ENCODE data around the gene SBF2.
"Not testable (repeated sequence)": the region's sequence is repeated elsewhere in the genome, so short reads cannot be mapped to it uniquely, and the experiment has no call there.

SBF2 gene

GRCh38 chr11:9947231-9947864 is 346.7 kb downstream of the SBF2 start:
- Histone ChIP-seq H3K9ac (ENCODE audit: low read length) (no peak overlapping the region), H3K27me3 (ENCODE audit: control insufficient read depth in 1 of 2, insufficient read depth in 2 of 2, low read length in 2 of 2) (no peaks in the 10 kb centered on the region)

GRCh38 chr11:9945680-9946079 is 348.3 kb downstream of the SBF2 start:
- not testable (repeated sequence) for H3K9me3 ChIP-seq (ENCODE audit: low read length); H3K36me3 ChIP-seq (ENCODE audit: insufficient read depth, low read length); H3K9ac ChIP-seq (ENCODE audit: low read length); H3K27ac ChIP-seq (ENCODE audit: low read depth, low read length); H3K27me3 ChIP-seq (ENCODE audit: control insufficient read depth in 1 of 2, insufficient read depth in 2 of 2, low read length in 2 of 2); H3K4me3 ChIP-seq (ENCODE audit: low read depth in 1 of 2, low read length in 2 of 2); H3K4me1 ChIP-seq (ENCODE audit: insufficient read depth, low read length)

More at GRCh38 chr11:9947231-9947864, 346.7 kb downstream of the SBF2 start:
- no peak overlapping the region for H3K27ac ChIP-seq (ENCODE audit: low read depth, low read length)
- H3K36me3 ChIP-seq (ENCODE audit: insufficient read depth, low read length), result no peaks in the 10 kb centered on the region
- H3K4me1 ChIP-seq (ENCODE audit: insufficient read depth, low read length), result peaks cover 13% of the 10 kb centered on the region
- H3K9me3 ChIP-seq (ENCODE audit: low read length), result no peaks in the 10 kb centered on the region
- H3K4me3 ChIP-seq (ENCODE audit: low read depth in 1 of 2, low read length in 2 of 2), result no peak overlapping the region

- Histone ChIP-seq H3K4me1 (ENCODE audit: insufficient read depth, low read length) (peaks cover 4% of the 10 kb centered on the region), H3K27me3 (ENCODE audit: control insufficient read depth in 1 of 2, insufficient read depth in 2 of 2, low read length in 2 of 2) (no peaks in the 10 kb centered on the region), H3K9ac (ENCODE audit: low read length) (no peak overlapping the region), H3K36me3 (ENCODE audit: insufficient read depth, low read length) (no peaks in the 10 kb centered on the region), H3K9me3 (ENCODE audit: low read length) (no peaks in the 10 kb centered on the region), H3K4me3 (ENCODE audit: low read depth in 1 of 2, low read length in 2 of 2) (no peak overlapping the region), H3K27ac (ENCODE audit: low read depth, low read length) (no peak overlapping the region)
These were observed 350.5 kb downstream of the SBF2 start for GRCh38 chr11:9943386-9944110.

GRCh38 chr11:9941991-9942390 is 352.0 kb downstream of the SBF2 start:
- Histone ChIP-seq H3K36me3 (ENCODE audit: insufficient read depth, low read length) (no peaks in the 10 kb centered on the region), H3K4me1 (ENCODE audit: insufficient read depth, low read length) (peaks cover 4% of the 10 kb centered on the region), H3K9me3 (ENCODE audit: low read length) (no peaks in the 10 kb centered on the region), H3K4me3 (ENCODE audit: low read depth in 1 of 2, low read length in 2 of 2) (no peak overlapping the region), H3K27me3 (ENCODE audit: control insufficient read depth in 1 of 2, insufficient read depth in 2 of 2, low read length in 2 of 2) (no peaks in the 10 kb centered on the region), H3K9ac (ENCODE audit: low read length) (no peak overlapping the region), H3K27ac (ENCODE audit: low read depth, low read length) (no peak overlapping the region)

- H3K9ac ChIP-seq (ENCODE audit: low read length); H3K4me1 ChIP-seq (ENCODE audit: insufficient read depth, low read length); H3K9me3 ChIP-seq (ENCODE audit: low read length); H3K27me3 ChIP-seq (ENCODE audit: control insufficient read depth in 1 of 2, insufficient read depth in 2 of 2, low read length in 2 of 2); H3K4me3 ChIP-seq (ENCODE audit: low read depth in 1 of 2, low read length in 2 of 2); H3K27ac ChIP-seq (ENCODE audit: low read depth, low read length); H3K36me3 ChIP-seq (ENCODE audit: insufficient read depth, low read length): not testable (repeated sequence)
These were observed 354.9 kb downstream of the SBF2 start for GRCh38 chr11:9939150-9939549.

- H3K9ac ChIP-seq (ENCODE audit: low read length), result no peak overlapping the region
- no peaks in the 10 kb centered on the region for H3K9me3 ChIP-seq (ENCODE audit: low read length)
- no peak overlapping the region for H3K4me3 ChIP-seq (ENCODE audit: low read depth in 1 of 2, low read length in 2 of 2)
- H3K27me3 ChIP-seq (ENCODE audit: control insufficient read depth in 1 of 2, insufficient read depth in 2 of 2, low read length in 2 of 2), result no peaks in the 10 kb centered on the region
- H3K27ac ChIP-seq (ENCODE audit: low read depth, low read length), result no peak overlapping the region
- H3K36me3 ChIP-seq (ENCODE audit: insufficient read depth, low read length), result no peaks in the 10 kb centered on the region
- H3K4me1 ChIP-seq (ENCODE audit: insufficient read depth, low read length), result no peaks in the 10 kb centered on the region
These were observed 357.3 kb downstream of the SBF2 start for GRCh38 chr11:9936754-9937153.

GRCh38 chr11:9932843-9933242 is 361.2 kb downstream of the SBF2 start:
- H3K4me3 ChIP-seq (ENCODE audit: low read depth in 1 of 2, low read length in 2 of 2); H3K4me1 ChIP-seq (ENCODE audit: insufficient read depth, low read length); H3K9ac ChIP-seq (ENCODE audit: low read length); H3K27ac ChIP-seq (ENCODE audit: low read depth, low read length); H3K27me3 ChIP-seq (ENCODE audit: control insufficient read depth in 1 of 2, insufficient read depth in 2 of 2, low read length in 2 of 2); H3K36me3 ChIP-seq (ENCODE audit: insufficient read depth, low read length); H3K9me3 ChIP-seq (ENCODE audit: low read length): not testable (repeated sequence)

GRCh38 chr11:9930562-9931331 is 363.3 kb downstream of the SBF2 start:
- not testable (repeated sequence) for H3K4me1 ChIP-seq (ENCODE audit: insufficient read depth, low read length); H3K27me3 ChIP-seq (ENCODE audit: control insufficient read depth in 1 of 2, insufficient read depth in 2 of 2, low read length in 2 of 2); H3K4me3 ChIP-seq (ENCODE audit: low read depth in 1 of 2, low read length in 2 of 2); H3K9me3 ChIP-seq (ENCODE audit: low read length); H3K36me3 ChIP-seq (ENCODE audit: insufficient read depth, low read length); H3K9ac ChIP-seq (ENCODE audit: low read length); H3K27ac ChIP-seq (ENCODE audit: low read depth, low read length)

GRCh38 chr11:9927670-9928069 is 366.3 kb downstream of the SBF2 start:
- no peaks in the 10 kb centered on the region for H3K4me1 ChIP-seq (ENCODE audit: insufficient read depth, low read length)
- H3K4me3 ChIP-seq (ENCODE audit: low read depth in 1 of 2, low read length in 2 of 2), result no peak overlapping the region
- H3K27ac ChIP-seq (ENCODE audit: low read depth, low read length), result no peak overlapping the region
- no peaks in the 10 kb centered on the region for H3K36me3 ChIP-seq (ENCODE audit: insufficient read depth, low read length)
- no peaks in the 10 kb centered on the region for H3K9me3 ChIP-seq (ENCODE audit: low read length)
- H3K9ac ChIP-seq (ENCODE audit: low read length), result no peak overlapping the region
- H3K27me3 ChIP-seq (ENCODE audit: control insufficient read depth in 1 of 2, insufficient read depth in 2 of 2, low read length in 2 of 2), result no peaks in the 10 kb centered on the region

GRCh38 chr11:9923280-9923679 is 370.7 kb downstream of the SBF2 start:
- no peak overlapping the region for H3K4me3 ChIP-seq (ENCODE audit: low read depth in 1 of 2, low read length in 2 of 2)

GRCh38 chr11:9922806-9923205 is 371.2 kb downstream of the SBF2 start:
- Histone ChIP-seq H3K27me3 (ENCODE audit: control insufficient read depth in 1 of 2, insufficient read depth in 2 of 2, low read length in 2 of 2) (no peaks in the 10 kb centered on the region), H3K4me3 (ENCODE audit: low read depth in 1 of 2, low read length in 2 of 2) (no peak overlapping the region), H3K9me3 (ENCODE audit: low read length) (no peaks in the 10 kb centered on the region), H3K9ac (ENCODE audit: low read length) (no peak overlapping the region), H3K27ac (ENCODE audit: low read depth, low read length) (no peak overlapping the region), H3K36me3 (ENCODE audit: insufficient read depth, low read length) (no peaks in the 10 kb centered on the region), H3K4me1 (ENCODE audit: insufficient read depth, low read length) (no peaks in the 10 kb centered on the region)

More at GRCh38 chr11:9923280-9923679, 370.7 kb downstream of the SBF2 start:
- Histone ChIP-seq H3K27ac (ENCODE audit: low read depth, low read length) (no peak overlapping the region), H3K36me3 (ENCODE audit: insufficient read depth, low read length) (no peaks in the 10 kb centered on the region), H3K27me3 (ENCODE audit: control insufficient read depth in 1 of 2, insufficient read depth in 2 of 2, low read length in 2 of 2) (no peaks in the 10 kb centered on the region), H3K9me3 (ENCODE audit: low read length) (no peaks in the 10 kb centered on the region), H3K9ac (ENCODE audit: low read length) (no peak overlapping the region), H3K4me1 (ENCODE audit: insufficient read depth, low read length) (no peaks in the 10 kb centered on the region)

Measured in muscle layer of colon (tissue), 2 donors.